ENCODE measurements around the gene TARS3. TPM values are rescaled to one million over a fixed set of nuclear protein-coding genes. Genes with fewer than 3 reads are reported as not detected.
A peak's percentile ranks its signal among the peaks of the same experiment; 100 is the strongest.
"Not testable (repeated sequence)": the region's sequence is repeated elsewhere in the genome, so short reads cannot be mapped to it uniquely, and the experiment has no call there.

Gene TARS3
- total RNA-seq, 1 donor from 2014 or later = 10.1 TPM

DNA sequence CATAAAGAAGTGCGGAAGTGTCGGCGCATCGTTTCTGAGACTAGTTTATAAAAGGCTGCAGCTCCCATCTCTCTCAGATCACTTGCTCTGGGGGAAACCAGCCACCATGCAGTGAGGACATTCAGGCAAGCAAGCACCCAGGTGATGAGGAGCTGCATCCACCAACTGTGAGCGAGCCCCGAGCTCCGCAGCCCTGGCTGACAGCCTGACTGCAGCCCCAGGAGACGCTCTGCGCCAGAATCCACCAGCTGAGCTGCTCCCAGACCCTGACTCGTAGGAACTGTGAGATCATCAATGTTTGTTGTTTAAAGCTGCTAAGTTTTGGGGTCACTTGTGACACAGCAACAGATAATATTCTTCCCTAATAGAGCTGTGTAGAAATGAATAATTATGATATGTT, 67.1 kb downstream of the TARS3 start:
- DNase-seq (ENCODE audit: extremely low read depth, low read depth, low spot score) = no peak

DNA sequence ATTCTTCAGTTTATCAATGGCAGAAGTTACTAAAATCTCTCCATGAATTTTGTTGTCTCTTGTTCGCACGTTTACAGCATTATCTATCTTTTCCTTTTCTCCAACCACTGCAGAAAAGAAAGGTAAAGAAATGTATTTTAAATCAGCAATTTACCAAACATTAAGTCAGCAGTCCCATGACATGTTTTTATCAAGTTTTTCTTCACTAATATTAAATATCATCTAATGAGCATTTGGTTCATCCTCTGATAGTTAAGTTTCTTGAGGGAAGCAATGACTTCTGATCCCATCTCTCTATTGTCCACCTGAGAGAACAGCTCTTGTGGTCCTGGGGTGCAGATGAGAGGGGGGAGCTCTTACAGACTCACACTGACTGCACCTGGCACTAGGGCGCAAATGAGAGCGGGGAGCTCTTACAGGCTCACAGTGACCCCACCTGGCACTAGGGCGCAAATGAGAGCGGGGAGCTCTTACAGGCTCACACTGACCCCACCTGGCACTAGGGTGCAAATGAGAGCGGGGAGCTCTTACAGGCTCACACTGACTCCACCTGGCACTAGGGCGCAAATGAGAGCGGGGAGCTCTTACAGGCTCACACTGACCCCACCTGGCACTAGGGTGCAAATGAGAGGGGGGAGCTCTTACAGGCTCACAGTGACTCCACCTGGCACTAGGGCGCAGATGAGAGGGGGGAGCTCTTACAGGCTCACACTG, 69.5 kb downstream of the TARS3 start:
- not testable (repeated sequence) for DNase-seq (ENCODE audit: extremely low read depth, low read depth, low spot score)

DNA sequence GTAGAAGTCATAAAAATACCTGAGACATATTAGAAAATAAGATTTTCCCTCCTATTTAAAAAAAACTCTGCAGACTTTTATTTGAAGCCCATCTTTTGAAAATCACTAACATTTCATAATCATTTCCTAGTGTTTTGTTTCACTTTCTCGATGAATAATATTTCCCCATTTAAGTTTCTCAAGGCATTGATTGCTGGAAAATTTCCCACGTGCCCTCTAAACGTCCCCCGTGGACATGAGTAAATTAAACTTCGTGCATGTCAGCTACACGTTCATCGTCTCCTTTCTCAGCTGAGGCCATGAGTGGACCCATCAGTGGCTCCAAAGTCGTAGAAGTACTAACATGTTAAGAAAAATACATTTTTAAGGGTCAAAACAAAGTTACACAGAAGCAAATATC, 70.1 kb downstream of the TARS3 start:
- no peak for DNase-seq (ENCODE audit: extremely low read depth, low read depth, low spot score)

DNA sequence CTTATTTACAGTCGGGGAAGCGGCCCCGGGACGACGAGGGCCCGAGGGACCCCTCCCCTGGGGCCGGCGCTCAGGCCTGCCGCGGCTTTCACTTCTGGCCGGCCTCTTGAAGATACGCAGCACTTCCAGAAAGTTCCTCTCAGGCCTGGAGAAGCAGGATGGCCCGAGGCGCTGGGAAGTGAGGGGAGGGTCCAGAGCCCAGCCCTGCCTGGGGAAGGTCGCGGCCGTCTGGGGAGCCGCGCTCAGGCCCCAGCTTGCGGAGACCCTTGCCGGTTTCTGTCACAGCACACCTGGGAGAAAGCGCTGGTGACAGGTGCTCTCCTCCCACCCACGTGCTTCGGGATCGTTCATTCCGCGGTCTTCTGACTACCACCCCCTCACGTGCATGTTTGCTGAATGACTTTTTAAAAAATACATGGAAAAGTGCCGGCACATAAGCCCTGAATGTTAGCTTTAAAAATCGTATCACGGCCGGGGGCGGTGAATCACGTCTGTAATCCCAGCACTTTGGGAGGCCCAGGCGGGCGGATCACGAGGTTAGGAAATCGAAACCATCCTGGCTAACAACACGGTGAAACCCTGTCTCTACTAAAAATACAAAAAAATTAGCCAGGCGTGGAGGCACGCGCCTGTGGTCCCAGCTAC, 71.4 kb downstream of the TARS3 start:
- DNase-seq (ENCODE audit: extremely low read depth, low read depth, low spot score) = no peak

DNA sequence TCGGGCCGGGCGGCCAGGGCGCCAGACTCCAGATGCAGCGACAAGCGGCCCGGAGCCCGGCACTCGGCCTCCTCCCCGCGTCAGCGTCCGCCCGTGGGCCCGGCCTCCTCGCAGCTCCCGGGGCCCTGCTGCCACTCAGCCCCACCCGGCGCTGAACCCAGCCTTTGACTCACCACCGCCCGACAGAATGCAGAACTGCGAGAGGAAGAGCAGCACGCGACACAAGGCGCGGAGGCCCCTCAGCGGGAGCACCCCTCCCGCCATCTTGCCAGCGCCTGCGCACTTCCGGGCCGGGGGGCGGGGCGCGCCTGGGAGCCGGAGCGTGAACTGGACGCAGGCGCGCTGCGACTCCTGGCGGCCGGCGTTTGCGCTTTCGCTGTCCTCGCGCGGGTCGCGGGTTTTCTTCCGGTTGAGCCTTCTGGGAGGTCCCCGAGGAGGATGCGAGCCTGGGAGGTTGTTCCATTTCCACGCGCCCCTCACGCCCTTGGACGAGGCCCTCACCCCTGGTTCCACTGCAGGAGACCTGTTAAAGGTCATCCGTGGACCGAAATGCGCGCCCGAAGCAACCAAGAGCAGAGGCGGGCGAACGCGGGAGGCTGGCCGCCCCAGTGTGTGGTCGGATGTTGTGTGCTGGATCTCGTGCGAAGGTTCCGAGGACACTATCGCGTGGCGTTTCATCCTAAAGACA, 72.0 kb downstream of the TARS3 start, which contains the start of gene TM2D3:
TM2D3 (minus strand) TSS at position 284 of the 688 bp plus-strand sequence; CDS start at position 264, 20 bp downstream.
- no peak for DNase-seq (ENCODE audit: extremely low read depth, low read depth, low spot score)

DNA sequence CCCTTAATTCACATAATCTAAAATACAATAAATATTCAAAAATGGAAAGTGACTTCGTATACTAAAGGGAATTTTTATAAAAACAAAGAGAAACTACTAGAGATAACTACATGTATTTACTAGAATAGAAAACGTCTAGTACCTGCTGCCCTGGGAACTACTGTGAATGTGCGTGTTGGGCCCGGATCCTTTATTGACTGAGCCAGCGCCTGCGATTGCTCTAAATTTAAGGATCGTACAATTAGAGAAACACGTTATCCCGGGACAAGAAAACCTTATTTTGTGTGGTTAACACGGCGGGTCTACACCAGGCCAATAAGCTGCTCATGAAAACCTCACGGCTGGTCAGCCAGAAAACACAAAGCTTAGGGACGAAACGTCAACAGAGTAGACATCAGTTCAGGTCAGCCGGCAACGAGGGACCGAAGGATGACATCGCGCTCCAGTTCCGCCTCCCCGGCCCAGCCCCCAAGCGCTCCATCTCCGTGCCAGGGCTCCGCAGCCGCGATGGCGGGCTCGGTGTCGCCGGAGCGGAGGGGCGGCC, 72.6 kb downstream of the TARS3 start:
- DNase-seq (ENCODE audit: extremely low read depth, low read depth, low spot score) = no peak

DNA sequence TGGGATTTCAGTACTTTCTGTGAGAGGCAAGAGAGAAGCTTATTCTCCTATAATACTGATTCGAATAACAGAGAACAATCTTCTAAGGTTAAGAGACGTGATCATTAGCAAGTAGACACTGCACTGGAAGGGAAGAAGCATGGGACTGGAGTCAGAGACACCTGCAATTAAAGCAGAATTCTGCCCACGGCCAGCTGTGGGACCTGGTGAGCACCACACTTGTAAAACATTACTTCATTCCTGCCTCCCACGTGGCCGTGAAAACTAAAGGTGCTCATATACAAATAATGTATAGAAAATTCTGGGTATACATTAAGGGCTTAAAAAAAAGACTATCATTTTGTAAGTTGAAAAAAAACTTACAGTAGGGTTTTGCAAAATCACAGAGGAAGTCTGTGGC, 74.1 kb downstream of the TARS3 start:
- DNase-seq (ENCODE audit: extremely low read depth, low read depth, low spot score) = no peak

DNA sequence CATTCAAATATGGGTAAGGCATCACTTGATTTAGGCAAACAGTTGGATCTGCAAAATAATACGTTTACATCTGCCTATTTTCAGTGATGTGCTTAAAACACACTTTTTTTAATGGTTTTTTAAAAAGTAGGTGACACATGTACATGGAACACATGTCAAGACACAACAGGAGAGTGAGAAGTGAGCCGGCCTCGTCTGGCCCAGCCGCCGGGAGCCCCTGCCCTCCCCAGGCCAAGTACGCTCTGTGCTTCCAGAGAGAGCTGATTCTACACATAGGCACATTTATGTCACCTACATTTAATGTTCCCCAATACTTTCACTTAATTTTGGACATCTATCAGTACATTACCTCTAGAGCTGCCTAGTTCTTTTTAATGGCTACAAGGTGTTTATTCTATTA, 75.9 kb downstream of the TARS3 start:
- no peak for DNase-seq (ENCODE audit: extremely low read depth, low read depth, low spot score)

DNA sequence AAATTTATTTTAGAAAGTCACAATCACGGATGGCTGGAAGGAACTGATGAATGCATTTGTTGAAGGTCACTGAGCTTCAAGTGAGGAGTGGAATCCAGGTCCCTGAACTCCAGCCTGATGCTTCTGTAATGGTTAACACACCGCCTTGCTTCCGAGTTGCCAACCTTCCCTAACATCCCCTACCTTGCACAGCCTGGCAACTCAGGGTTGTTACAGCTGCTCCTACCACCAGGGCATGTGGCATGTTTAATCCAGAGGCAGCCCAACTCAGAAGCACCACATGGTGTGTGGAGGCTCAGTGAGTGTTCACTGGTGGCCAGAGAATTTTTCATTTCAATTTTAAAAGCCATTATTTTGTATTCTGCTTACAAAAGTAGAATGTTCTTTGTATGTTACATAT, 77.0 kb downstream of the TARS3 start:
- no peak for DNase-seq (ENCODE audit: extremely low read depth, low read depth, low spot score)

DNA sequence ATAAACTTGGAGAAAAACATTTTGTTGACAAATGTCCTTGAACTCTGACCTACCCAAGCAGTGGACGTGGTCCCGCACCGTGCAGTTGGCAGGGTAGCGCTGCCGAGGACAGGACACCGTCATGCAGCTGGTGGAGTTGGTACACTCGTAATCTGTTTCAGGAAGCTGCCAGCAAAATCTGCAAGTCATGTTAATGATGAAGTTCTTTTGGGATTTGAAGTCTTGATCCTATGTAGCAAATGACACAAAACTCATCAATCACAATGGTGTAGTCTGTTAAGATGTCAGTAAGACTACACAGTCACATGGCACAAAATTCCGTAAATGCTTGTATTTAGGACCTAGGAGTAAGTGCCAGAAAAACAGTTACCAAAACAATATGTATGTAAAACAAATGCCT, 77.6 kb downstream of the TARS3 start:
- DNase-seq (ENCODE audit: extremely low read depth, low read depth, low spot score) = no peak

DNA sequence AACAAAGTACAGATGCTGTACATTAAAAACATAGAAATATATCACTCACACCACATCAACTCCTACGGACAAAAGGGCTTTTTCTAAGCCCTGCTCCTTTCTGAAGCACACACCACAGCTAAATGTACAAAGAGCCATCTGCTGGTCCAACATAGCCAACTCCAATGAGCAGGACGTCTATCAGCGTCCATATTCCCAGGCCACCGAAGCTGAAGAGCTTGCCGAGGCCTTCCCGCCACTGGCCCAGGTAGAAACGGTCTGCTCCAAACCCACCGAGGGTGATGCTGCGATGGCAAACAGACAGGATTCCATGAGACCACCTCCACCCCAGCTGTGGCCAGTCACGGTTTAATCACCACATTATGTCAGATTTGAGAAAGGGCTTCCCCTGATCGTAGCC, 81.9 kb downstream of the TARS3 start:
- no peak for DNase-seq (ENCODE audit: extremely low read depth, low read depth, low spot score)

DNA sequence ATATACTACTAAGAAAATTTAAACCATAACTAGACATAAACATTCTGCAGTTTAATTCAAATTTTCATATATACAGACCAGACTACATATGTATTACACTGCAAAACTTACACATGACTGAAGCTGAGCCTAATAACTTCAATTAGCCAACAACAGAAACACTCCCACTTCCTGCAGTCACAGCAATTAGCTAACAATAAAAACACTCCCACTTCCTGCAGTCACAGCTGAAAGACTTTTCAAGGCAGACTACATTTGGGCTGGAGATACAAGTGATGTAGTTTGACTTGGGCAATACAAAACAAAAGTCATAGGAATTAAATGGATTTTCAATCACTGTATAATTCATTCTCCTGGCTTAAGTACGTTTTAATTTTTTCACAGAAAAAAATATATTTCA, 82.4 kb downstream of the TARS3 start:
- peak; percentile 68 for DNase-seq (ENCODE audit: extremely low read depth, low read depth, low spot score)

DNA sequence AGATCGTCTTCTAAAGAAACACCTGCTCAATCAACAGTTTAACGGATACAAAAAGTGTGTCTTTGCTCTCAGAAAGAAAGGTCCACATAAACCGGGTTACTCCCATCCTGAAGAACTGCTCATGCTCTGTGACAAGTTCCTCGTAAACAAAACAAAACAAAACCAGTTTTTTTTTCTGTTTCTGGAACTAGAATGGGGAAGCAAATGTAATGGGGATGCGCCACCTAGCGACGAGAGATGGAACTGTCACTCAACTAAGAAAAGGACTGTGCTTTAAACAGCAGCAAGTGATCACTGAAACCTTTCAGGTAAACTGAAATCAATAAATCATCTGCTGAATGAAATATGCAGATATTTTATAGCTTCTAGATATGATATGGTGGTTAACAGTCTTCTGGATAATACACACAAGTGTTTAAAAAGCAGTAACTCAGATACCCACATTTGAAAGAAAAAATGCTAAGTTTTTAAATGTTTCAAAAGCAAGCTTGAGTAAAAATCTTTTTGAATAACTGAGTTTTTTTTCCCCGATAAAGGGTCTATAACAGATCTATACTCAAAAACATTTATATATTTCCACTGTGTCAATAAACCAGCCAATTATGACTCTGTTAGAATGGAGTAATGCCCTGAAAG, 83.0 kb downstream of the TARS3 start:
- peak; percentile 67 for DNase-seq (ENCODE audit: extremely low read depth, low read depth, low spot score)

DNA sequence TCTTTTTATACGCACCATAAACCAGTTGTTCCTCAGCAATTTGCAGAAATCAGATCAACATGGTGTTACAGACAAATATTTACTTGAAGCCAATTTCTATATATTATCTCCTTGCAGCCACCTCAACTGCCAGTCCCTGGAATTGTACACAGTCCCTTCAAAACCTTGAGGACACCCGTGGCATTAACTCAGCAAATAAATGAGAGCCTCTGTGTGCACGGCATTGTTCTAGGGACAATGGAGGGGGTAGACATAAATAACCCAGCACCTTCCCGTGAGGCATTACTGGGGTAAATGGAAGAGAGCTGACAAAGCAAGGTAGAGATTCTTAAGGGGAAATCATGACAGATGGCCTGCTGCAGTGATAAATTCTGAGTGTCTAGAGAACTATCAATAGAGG, 84.6 kb downstream of the TARS3 start:
- DNase-seq (ENCODE audit: extremely low read depth, low read depth, low spot score) = no peak

DNA sequence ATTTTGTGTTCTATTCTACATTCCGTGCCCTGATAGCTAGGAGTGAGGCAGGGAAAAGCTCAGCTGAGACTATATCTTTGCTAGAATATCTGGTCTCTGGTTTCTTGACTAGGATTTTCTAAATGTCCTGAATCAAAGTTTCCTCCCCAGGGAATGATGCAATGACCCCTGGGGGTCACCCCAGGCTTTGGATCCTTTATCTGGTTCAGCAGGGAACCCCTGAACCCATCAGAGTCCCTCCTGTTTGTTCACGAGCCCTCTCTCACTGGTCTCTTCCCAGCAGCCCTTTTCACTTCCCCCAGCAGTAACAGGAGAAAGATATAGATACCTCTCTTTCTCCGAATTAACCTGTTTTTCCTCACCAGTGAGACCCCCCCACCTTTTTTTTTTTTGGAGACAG, 86.4 kb downstream of the TARS3 start:
- DNase-seq (ENCODE audit: extremely low read depth, low read depth, low spot score) = no peak

DNA sequence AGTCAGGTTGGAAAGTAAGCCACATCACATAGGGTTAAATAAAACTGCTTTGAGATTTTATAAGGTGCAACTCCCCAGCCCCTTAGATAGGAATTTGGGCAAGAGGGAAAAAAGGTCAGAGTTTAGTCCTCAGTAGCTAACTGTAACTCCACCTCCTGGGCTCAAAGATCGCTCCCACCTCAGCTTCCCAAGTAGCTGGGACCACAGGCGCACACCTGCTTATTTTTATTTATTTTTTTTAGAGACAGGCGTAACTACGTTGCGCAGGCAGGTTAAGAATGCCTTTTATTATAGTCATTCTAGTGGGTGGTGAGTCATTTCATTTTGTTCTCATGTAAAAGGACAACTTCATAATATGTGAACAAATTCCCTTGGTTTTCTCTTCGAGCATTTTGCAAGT, 86.8 kb downstream of the TARS3 start:
- DNase-seq (ENCODE audit: extremely low read depth, low read depth, low spot score) = no peak

DNA sequence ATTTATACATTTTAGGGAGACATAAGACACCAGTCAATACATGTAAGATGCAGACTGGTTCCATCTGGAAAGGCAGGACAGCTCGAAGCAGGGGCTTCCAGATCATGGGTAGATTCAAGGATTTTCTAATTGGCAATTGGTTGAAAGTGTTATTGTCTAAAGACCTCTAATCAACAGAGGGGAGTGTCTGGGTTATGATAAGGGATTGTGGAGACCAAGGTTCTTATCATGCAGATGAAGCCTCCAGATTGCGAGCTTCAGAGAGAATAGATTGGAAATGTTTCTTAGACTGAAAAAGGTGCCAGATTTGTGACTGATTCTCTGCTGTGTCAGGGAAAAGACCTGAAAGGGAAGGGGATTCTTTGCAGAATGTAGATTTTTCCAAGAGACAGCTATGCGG, 87.2 kb downstream of the TARS3 start:
- DNase-seq (ENCODE audit: extremely low read depth, low read depth, low spot score) = no peak

DNA sequence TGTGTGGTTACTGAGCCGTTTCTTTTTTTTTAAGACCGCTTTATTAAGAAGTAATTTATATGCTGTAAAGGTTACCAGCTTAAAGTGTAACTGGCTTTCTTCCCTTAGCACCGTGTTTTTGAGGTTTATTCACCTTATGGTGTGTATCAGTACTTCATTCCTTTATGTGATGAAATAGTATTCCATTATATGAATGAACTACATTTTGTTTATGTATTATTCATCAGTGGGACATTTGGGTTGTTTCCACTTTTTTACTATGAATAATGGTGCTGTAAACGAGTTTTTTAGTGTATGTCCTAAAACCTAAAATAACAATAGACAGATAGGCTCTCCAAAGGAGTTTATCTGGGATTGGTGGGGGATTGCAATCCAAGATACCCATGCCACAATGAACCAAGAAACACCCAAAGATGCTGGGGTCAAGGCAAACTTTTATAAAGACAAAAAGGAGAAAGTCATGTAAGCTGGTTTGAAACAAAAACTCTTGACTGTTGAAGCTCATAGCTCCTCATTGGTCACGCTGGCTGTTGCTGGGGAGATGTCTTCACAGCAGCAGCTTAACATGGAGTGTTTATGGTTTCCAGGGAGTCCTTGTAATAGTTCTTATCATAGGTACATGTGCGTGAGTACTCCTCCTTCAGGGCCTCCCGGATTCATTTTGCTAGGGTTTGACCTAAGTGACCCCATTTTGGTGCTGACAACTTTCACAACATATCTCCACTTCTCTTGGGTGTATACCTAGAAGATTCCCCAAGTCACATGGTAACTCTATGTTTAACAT, 88.1 kb downstream of the TARS3 start:
- no peak for DNase-seq (ENCODE audit: extremely low read depth, low read depth, low spot score)

DNA sequence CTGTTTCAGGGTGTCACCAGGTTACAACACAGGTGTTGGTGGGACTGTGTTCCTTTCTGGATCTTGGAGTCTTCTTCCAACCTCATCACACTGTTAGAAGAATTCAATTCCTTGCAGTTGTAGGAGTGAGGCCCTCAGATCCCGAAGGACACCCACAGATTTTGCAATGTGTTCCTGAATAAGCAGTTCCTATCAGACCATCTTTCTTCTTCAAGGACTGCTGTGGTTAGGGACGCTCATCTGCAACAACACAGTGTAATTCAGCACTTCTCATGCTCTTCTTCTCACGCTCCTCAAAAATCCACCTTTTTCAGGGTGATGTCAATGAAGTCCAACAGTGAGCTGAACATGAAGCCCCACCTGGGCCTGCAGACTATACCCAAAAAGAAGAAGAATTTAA, 90.9 kb downstream of the TARS3 start:
- DNase-seq (ENCODE audit: extremely low read depth, low read depth, low spot score) = no peak

DNA sequence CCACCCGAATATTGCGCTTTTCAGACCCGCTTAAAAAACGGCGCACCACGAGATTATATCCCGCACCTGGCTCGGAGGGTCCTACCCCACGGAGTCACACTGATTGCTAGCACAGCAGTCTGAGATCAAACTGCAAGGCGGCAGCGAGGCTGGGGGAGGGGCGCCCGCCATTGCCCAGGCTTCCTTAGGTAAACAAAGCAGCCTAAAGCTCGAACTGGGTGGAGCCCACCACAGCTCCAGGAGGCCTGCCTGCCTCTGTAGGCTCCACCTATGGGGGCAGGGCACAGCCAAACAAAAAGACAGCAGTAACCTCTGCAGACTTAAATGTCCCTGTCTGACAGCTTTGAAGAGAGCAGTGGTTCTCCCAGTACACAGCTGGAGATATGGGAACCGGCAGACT, 97.5 kb downstream of the TARS3 start:
- DNase-seq (ENCODE audit: extremely low read depth, low read depth, low spot score) = not testable (repeated sequence)
